ENCODE results near the gene KRTAP4-3. TPM values are rescaled to one million over a fixed set of nuclear protein-coding genes. Genes with fewer than 3 reads are reported as not detected.

The KRTAP4-3 gene
- total RNA-seq, 1 experiment from 2014 or later: not detected

- H3K4me1 ChIP-seq (replicated peaks; ENCODE audit: insufficient read depth): peaks cover 21% of the 10 kb centered on the region
- CTCF ChIA-PET: interaction anchor here (0.6 to 1.0 kb wide), 2 partner anchors 191 to 679 kb away, joined by 3 read pairs; no protein-coding TSS in a partner anchor
- H3K9me3 ChIP-seq (ENCODE audit: insufficient read depth, low read depth): peaks cover 11% of the 10 kb centered on the region; the same call in 1 of the 2 replicates
- no TSS peak for BruUV-seq (replicated peaks)
- peak; percentile 20 to 93 for DNase-seq
- H3K9me2 ChIP-seq (ENCODE audit: insufficient read depth): no peaks in the 10 kb centered on the region; the same call in 1 of the 2 replicates
- peak overlapping the region; percentile 87 for H3K27ac ChIP-seq
- 0 out of 2 replicates have a peak overlapping the region, but pooled peaks have one; percentile 20 for H3K4me2 ChIP-seq
- no peak overlapping the region for H3K4me3 ChIP-seq
- peaks cover 18% of the 10 kb centered on the region for H3F3A ChIP-seq (ENCODE audit: insufficient read depth, low read depth)
- H4K20me1 ChIP-seq (ENCODE audit: insufficient read depth): no peaks in the 10 kb centered on the region
- intact Hi-C loops (cut with micrococcal nuclease; ENCODE audit: unreplicated experiment): loop anchor here (1.0 to 2.0 kb wide), 2 partner anchors 71 to 217 kb away; partner anchors contain the start of gene KRTAP2-3
- H3K36me3 ChIP-seq (ENCODE audit: low read depth): no peaks in the 10 kb centered on the region
- no peak overlapping the region for H2AFZ ChIP-seq
- H3K79me2 ChIP-seq (ENCODE audit: low read depth): no peaks in the 10 kb centered on the region
- no peaks in the 10 kb centered on the region for H3K27me3 ChIP-seq (ENCODE audit: insufficient read depth, low read depth)
- POLR2A ChIA-PET (ENCODE audit: unreplicated experiment): interaction anchor here (0.6 to 0.8 kb wide), 7 partner anchors 148 to 373 kb away, joined by 3 to 11 read pairs (median 4); partner anchors contain the start of genes KRT13, KRT36 and KRT40
- no peak for TF ChIP-seq EZH2 (IDR thresholded peaks at IDR 0.05; ENCODE audit: low read depth)
- no peak for TF ChIP-seq CTCF (conservative IDR thresholded peaks at IDR 0.05)
Observed at GRCh38 chr17:41131979-41132378, 36.0 kb downstream of the KRTAP4-3 start.

- Histone ChIP-seq H2AFZ (no peak overlapping the region), H3K9me2 (ENCODE audit: insufficient read depth) (no peaks in the 10 kb centered on the region; the same call in 1 of the 2 replicates), H3K4me3 (no peak overlapping the region), H3K27me3 (ENCODE audit: insufficient read depth, low read depth) (no peaks in the 10 kb centered on the region), H3K4me2 (no peak overlapping the region), H4K20me1 (ENCODE audit: insufficient read depth) (no peaks in the 10 kb centered on the region), H3K79me2 (ENCODE audit: low read depth) (no peaks in the 10 kb centered on the region), H3K27ac (no peak overlapping the region), H3K9me3 (ENCODE audit: insufficient read depth, low read depth) (peaks cover 5% of the 10 kb centered on the region; the same call in 1 of the 2 replicates), H3K4me1 (replicated peaks; ENCODE audit: insufficient read depth) (peaks cover 17% of the 10 kb centered on the region), H3K36me3 (ENCODE audit: low read depth) (no peaks in the 10 kb centered on the region), H3F3A (ENCODE audit: insufficient read depth, low read depth) (peaks cover 13% of the 10 kb centered on the region)
- intact Hi-C loops (cut with micrococcal nuclease; ENCODE audit: unreplicated experiment): no loop called here
- ChIA-PET POLR2A (ENCODE audit: unreplicated experiment) (no interaction called here), CTCF (no interaction called here)
- DNase-seq: peak in 1 of 2 experiments; percentile 66
- TF ChIP-seq EZH2 (IDR thresholded peaks at IDR 0.05; ENCODE audit: low read depth) (no peak), CTCF (conservative IDR thresholded peaks at IDR 0.05) (no peak)
- BruUV-seq (replicated peaks): no TSS peak
Observed at GRCh38 chr17:41127371-41127770, 40.6 kb downstream of the KRTAP4-3 start.

- intact Hi-C loops (cut with micrococcal nuclease; ENCODE audit: unreplicated experiment): no loop called here
- no peaks in the 10 kb centered on the region for H3K79me2 ChIP-seq (ENCODE audit: low read depth)
- BruUV-seq (replicated peaks): no TSS peak
- ChIA-PET POLR2A (ENCODE audit: unreplicated experiment) (no interaction called here), CTCF (no interaction called here)
- no peaks in the 10 kb centered on the region for H3K27me3 ChIP-seq (ENCODE audit: insufficient read depth, low read depth)
- no peak for TF ChIP-seq CTCF (conservative IDR thresholded peaks at IDR 0.05)
- TF ChIP-seq EZH2 (IDR thresholded peaks at IDR 0.05; ENCODE audit: low read depth): no peak
- H3K4me3 ChIP-seq: no peak overlapping the region
- no peak for DNase-seq
- H3K4me1 ChIP-seq (replicated peaks; ENCODE audit: insufficient read depth): peaks cover 7% of the 10 kb centered on the region
- H2AFZ ChIP-seq: no peak overlapping the region
- 0 out of 2 replicates have a peak, but pooled peaks cover 3% of the 10 kb centered on the region for H3K9me3 ChIP-seq (ENCODE audit: insufficient read depth, low read depth)
- no peaks in the 10 kb centered on the region for H4K20me1 ChIP-seq (ENCODE audit: insufficient read depth)
- H3K4me2 ChIP-seq: no peak overlapping the region
- H3F3A ChIP-seq (ENCODE audit: insufficient read depth, low read depth): peaks cover 5% of the 10 kb centered on the region
- H3K9me2 ChIP-seq (ENCODE audit: insufficient read depth): no peaks in the 10 kb centered on the region; the same call in 1 of the 2 replicates
- no peaks in the 10 kb centered on the region for H3K36me3 ChIP-seq (ENCODE audit: low read depth)
- no peak overlapping the region for H3K27ac ChIP-seq
Observed at GRCh38 chr17:41126412-41126811, 41.6 kb downstream of the KRTAP4-3 start.
